NCI-H2107 treated with DMSO at 0.1 percent for 48 hours (cell line): ENCODE data around the gene PANK1.
"Not testable (repeated sequence)": the region's sequence is repeated elsewhere in the genome, so short reads cannot be mapped to it uniquely, and the experiment has no call there.

ENCODE experiments used
- DNase-seq: peaks from one replicate; lab custom pipeline; 2025; ENCODE audit not compliant: unreplicated experiment; lab: John Stamatoyannopoulos, UW

Gene PANK1

GRCh38 chr10:89622151-89622550, 22.9 kb downstream of the PANK1 start:
- no peak for DNase-seq

DNA sequence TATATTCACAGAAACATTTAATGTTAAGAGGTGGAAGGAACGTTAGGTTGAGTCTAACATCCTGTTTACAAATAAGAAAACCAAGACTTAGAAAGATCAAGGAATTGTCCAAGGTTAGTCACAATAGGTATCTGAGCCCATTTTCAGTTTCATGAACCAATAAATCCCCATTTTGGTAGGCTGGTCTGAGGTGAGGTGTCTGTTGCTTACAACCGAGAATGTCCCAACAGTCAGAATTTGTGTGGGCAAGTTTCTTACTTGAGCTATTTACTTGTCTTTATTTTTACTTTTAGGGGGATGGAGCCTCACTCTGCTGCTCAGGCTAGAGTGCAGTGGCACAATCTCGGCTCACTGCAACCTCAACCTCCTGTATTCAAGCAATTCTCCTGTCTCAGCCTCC, 23.6 kb downstream of the PANK1 start:
- no peak for DNase-seq

- not testable (repeated sequence) for DNase-seq
Observed at GRCh38 chr10:89620296-89620695, 24.7 kb downstream of the PANK1 start.

- no peak for DNase-seq
Observed at GRCh38 chr10:89615824-89616223, 29.2 kb downstream of the PANK1 start.

GRCh38 chr10:89615112-89615511, 29.9 kb downstream of the PANK1 start:
- no peak for DNase-seq

DNA sequence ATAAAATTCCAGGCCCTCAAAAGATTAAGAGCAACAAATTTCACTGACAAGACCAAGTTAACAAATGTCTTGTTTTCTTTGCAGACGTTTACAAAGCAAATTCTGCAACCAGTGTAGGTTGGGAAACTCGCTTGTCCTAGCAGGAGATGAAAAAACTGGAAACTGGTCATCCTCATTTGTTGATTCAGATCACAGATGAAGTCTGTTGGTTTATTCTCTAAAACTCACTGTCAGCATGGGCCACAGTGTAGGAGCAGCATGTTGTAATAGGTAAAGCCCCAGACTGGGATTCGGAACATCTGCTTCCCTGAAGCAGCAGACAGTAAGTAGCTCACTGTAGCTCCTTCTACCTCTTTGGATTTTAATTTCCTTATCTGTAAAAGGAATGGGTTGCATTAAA, 31.5 kb downstream of the PANK1 start:
- no peak for DNase-seq

DNA sequence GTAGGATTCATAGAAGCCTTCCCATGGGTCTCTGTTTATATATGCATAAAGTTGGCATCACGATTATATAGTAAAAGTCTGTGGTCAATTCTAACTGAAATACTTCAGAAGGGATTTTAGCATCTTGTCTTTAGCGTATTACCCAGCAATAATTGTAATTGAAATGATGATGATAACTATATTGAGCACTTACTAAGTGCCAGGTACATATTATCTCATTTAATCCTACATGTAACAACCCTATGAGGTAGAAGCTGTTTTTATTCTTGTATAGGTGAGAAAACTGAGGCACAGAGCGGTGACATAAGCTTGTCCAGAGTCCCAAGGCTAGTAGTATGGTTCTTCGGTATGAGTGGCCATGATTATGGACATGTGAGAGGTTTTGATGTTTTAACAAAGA, 33.8 kb downstream of the PANK1 start:
- DNase-seq: no peak

DNA sequence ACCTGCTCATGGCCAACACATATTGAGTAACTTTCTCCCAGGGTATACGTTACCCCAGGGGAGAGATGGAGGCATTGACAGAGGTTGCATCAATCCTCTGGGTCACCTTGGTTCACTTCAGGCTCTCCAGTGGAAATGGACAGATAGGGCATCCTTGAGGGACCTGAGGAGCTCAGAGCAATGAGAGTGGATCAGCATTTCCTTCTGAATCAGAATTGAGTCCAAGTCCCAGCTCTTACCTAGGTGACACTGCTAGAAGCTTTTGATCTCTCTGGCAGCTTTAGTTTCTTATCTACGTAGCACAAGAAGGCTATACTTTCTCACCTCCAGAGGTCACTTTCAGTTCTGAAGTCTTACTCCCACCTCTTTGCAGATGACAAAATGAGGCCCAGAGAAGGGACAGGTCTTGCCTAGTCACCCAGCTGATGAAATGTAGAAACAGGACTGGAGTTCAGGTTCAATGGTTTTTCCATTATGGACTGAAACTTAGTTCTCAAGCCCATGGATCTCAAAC, 35.2 kb downstream of the PANK1 start:
- no peak for DNase-seq

- no peak for DNase-seq
Observed at GRCh38 chr10:89604200-89604599, 40.8 kb downstream of the PANK1 start.

GRCh38 chr10:89602919-89603318, 42.1 kb downstream of the PANK1 start:
- DNase-seq: no peak

GRCh38 chr10:89601728-89602361, 43.2 kb downstream of the PANK1 start:
- no peak for DNase-seq

DNA sequence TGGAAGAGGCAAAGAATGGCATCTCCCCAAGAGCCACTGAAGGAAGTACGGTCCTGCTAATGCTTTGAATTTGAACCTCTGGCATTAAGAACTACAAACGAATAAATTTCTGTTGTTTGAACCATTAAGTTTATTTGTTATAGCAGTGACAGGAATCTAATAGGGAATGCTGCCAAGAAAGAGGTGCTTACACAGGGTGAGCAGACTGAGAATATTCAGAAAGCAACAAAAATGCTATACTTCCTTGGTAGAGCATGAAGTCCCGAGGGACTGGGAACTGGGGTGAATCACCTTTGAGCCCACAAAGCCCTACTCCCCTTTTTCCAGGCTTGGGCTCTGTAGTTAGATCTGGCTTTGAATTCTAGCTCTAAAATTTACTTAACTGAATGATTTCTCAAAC, 45.0 kb downstream of the PANK1 start:
- no peak for DNase-seq

GRCh38 chr10:89593043-89593442, 52.0 kb downstream of the PANK1 start:
- DNase-seq: no peak

- DNase-seq: no peak
Observed at GRCh38 chr10:89592539-89592938, 52.5 kb downstream of the PANK1 start.

- no peak for DNase-seq
Observed at GRCh38 chr10:89591796-89592271, 53.2 kb downstream of the PANK1 start.

- DNase-seq: no peak
Observed at GRCh38 chr10:89591111-89591795, 53.8 kb downstream of the PANK1 start.

GRCh38 chr10:89590326-89590725, 54.7 kb downstream of the PANK1 start:
- no peak for DNase-seq

GRCh38 chr10:89589101-89589720, 55.8 kb downstream of the PANK1 start:
- no peak for DNase-seq

DNA sequence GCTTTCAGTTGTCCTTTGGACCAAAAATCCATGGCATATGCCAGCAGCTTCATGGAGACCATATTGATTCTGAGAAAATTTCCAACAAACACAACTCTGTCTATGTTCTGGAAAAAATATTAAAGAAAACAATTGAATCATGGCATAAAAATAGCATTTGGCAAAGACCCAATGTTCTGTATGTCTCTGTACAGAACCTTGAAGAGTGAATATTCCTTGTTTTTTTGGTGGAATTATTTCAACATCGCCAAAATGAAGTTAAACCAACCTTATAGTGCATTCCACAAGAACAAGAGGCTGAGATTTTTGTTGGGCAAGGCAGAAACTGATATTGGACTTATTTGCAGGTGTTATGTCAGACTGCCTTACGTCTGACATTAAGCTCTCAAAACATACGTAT, 56.4 kb downstream of the PANK1 start:
- DNase-seq: no peak

DNA sequence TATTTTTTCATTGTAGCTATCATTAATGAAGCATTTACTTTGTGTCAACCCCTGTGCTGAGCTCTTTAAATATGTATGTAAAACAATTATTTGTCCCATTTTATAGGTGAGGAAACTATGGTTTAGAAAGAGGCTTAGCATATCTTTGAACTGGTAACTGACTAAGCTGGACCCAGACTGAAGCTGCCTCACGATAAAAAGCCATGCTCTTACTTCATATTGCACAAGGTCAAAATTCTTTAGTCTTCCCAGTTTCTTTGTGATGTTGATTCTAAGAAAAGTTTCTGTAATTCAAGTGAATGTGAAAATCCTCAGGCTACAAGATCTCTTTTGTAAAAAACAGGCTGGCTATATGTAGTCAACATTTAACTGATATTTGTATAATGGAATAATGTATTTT, 63.0 kb downstream of the PANK1 start:
- DNase-seq: no peak

DNA sequence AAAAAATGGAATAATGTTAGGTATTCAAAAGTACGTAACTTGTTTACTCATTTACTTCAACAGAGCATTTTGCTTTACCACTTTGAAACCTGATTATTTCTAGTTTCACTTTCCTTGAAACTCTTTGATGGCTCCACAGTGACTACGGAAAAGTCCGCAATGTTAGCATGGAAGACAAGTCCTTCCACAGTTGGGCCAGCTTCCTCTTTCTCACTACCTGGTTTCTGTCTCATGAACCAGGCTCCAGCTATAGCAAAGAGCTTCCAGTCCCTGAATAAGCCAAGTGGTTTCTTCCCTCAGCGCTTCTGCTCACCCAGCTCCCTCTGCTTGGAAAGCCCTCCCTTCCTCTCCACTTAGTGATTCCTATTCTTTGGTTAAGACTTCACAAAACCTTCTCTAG, 64.8 kb downstream of the PANK1 start:
- no peak for DNase-seq

GRCh38 chr10:89576696-89577095, 68.3 kb downstream of the PANK1 start:
- no peak for DNase-seq
